ENCODE measurements around the gene TBC1D22A. TPM values are rescaled to one million over a fixed set of nuclear protein-coding genes. Genes with fewer than 3 reads are reported as not detected.
A peak's percentile ranks its signal among the peaks of the same experiment; 100 is the strongest.

TBC1D22A gene
- total and polyA plus RNA-seq, 2 donors from 2014 or later, result 24.6 to 39.4 TPM

GRCh38 chr22:46798041-46798365, 35.6 kb downstream of the TBC1D22A start:
- intact Hi-C loops (cut with DNase I), result no loop called here
- Histone ChIP-seq H3K4me3 (ENCODE audit: low read length in 3 of 3) (no peak overlapping the region), H3K9me3 (ENCODE audit: control insufficient read depth in 2 of 3, insufficient read depth in 1 of 3, low read length in 3 of 3) (no peaks in the 10 kb centered on the region), H3K4me1 (ENCODE audit: control insufficient read depth in 2 of 3, insufficient read depth in 2 of 3, low read depth in 1 of 3, low read length in 3 of 3) (peaks cover 0 to 15% (median 14%) of the 10 kb centered on the region in 3 donors), H3K36me3 (ENCODE audit: control insufficient read depth in 2 of 3, insufficient read depth in 3 of 3, low read length in 3 of 3) (peaks cover 4 to 35% (median 21%) of the 10 kb centered on the region in 3 donors), H3K9ac (ENCODE audit: low read length in 3 of 3) (no peak overlapping the region), H3K27me3 (ENCODE audit: control insufficient read depth, insufficient read depth, low read length) (no peaks in the 10 kb centered on the region), H3K27ac (ENCODE audit: low read depth in 2 of 2, low read length in 2 of 2) (no peak overlapping the region)
- DNase-seq (no peak), FAIRE-seq (no peak)
- no peak for TF ChIP-seq CTCF (IDR thresholded peaks at IDR 0.05; ENCODE audit: borderline replicate concordance, extremely low read depth, insufficient read depth)

- Histone ChIP-seq H3K9ac (ENCODE audit: low read length in 3 of 3) (no peak overlapping the region), H3K36me3 (ENCODE audit: control insufficient read depth in 2 of 3, insufficient read depth in 3 of 3, low read length in 3 of 3) (peaks cover 4 to 30% (median 21%) of the 10 kb centered on the region in 3 donors), H3K27me3 (ENCODE audit: control insufficient read depth, insufficient read depth, low read length) (no peaks in the 10 kb centered on the region), H3K9me3 (ENCODE audit: control insufficient read depth in 2 of 3, insufficient read depth in 1 of 3, low read length in 3 of 3) (no peaks in the 10 kb centered on the region), H3K4me3 (ENCODE audit: low read length in 3 of 3) (no peak overlapping the region), H3K27ac (ENCODE audit: low read depth in 2 of 2, low read length in 2 of 2) (peak overlapping the region in 1 of 2 donors; percentile 20), H3K4me1 (ENCODE audit: control insufficient read depth in 2 of 3, insufficient read depth in 2 of 3, low read depth in 1 of 3, low read length in 3 of 3) (peaks cover 0 to 19% (median 14%) of the 10 kb centered on the region in 3 donors)
- DNase-seq (peak; percentile 83 to 92 (median 85)), FAIRE-seq (no peak)
- TF ChIP-seq CTCF (IDR thresholded peaks at IDR 0.05; ENCODE audit: borderline replicate concordance, extremely low read depth, insufficient read depth), result peak; percentile 93
- intact Hi-C loops (cut with DNase I), result no loop called here
Observed at GRCh38 chr22:46798366-46799350, 36.2 kb downstream of the TBC1D22A start.

- Histone ChIP-seq H3K27ac (ENCODE audit: low read depth in 2 of 2, low read length in 2 of 2) (no peak overlapping the region), H3K4me1 (ENCODE audit: control insufficient read depth in 2 of 3, insufficient read depth in 2 of 3, low read depth in 1 of 3, low read length in 3 of 3) (peaks cover 0 to 19% (median 14%) of the 10 kb centered on the region in 3 donors), H3K9me3 (ENCODE audit: control insufficient read depth in 2 of 3, insufficient read depth in 1 of 3, low read length in 3 of 3) (no peaks in the 10 kb centered on the region), H3K27me3 (ENCODE audit: control insufficient read depth, insufficient read depth, low read length) (no peaks in the 10 kb centered on the region), H3K36me3 (ENCODE audit: control insufficient read depth in 2 of 3, insufficient read depth in 3 of 3, low read length in 3 of 3) (peaks cover 4 to 23% (median 17%) of the 10 kb centered on the region in 3 donors), H3K4me3 (ENCODE audit: low read length in 3 of 3) (no peak overlapping the region), H3K9ac (ENCODE audit: low read length in 3 of 3) (no peak overlapping the region)
- intact Hi-C loops (cut with DNase I), result no loop called here
- FAIRE-seq (no peak), DNase-seq (peak in 1 of 5 donors; percentile 31)
- no peak for TF ChIP-seq CTCF (IDR thresholded peaks at IDR 0.05; ENCODE audit: borderline replicate concordance, extremely low read depth, insufficient read depth)
Observed at GRCh38 chr22:46799626-46800025, 37.2 kb downstream of the TBC1D22A start.
